Gastrocnemius medialis (tissue), 4 donors: ENCODE measurements around the gene SP100. TPM values are rescaled to one million over a fixed set of nuclear protein-coding genes. Genes with fewer than 3 reads are reported as not detected.
A peak's percentile ranks its signal among the peaks of the same experiment; 100 is the strongest.

Experiments used
- ATAC-seq, 2 donors: fragments of 150-250 bp; one replicate each; pipeline ENCODE4 v1.9.1; 2016
- DNase-seq, 2 donors: peaks; one replicate each; pipeline ENCODE4 v3.0.0-alpha.2; 2019
- H3K27ac ChIP-seq, 4 donors: fragments of 200-600 bp; sonication (generic); 1 replicate in 1 of 4; 2 replicates in 3 of 4; pipeline ENCODE4 v1.5.1; 2016 to 2018; ENCODE audit warnings: mild to moderate bottlenecking in 2 of 4, moderate library complexity in 1 of 4
- H3K27me3 ChIP-seq, 3 donors: fragments of 200-600 bp; sonication (generic) in 2 of 3; 1 replicate in 1 of 3; 2 replicates in 2 of 3; pipeline versions ENCODE4 v1.5.1 to v1.6.0; 2016 to 2019; ENCODE audit warnings: mild to moderate bottlenecking in 1 of 3, moderate library complexity in 1 of 3
- H3K36me3 ChIP-seq, 2 donors: fragments of 200-600 bp; sonication (generic) in 1 of 2; one replicate each; pipeline ENCODE4 v1.5.1; 2017 to 2018
- H3K4me1 ChIP-seq, 2 donors: fragments of 200-600 bp; sonication (generic) in 1 of 2; one replicate each; pipeline ENCODE4 v1.5.1; 2016 to 2017; ENCODE audit warnings: mild to moderate bottlenecking in 2 of 2
- H3K4me3 ChIP-seq, 4 donors: fragments of 200-600 bp; sonication (generic) in 3 of 4; 1 replicate in 1 of 4; 2 replicates in 3 of 4; pipeline ENCODE4 v1.5.1; 2016 to 2019; ENCODE audit warnings: mild to moderate bottlenecking in 2 of 4
- H3K9me3 ChIP-seq, 3 donors: fragments of 200-600 bp; sonication (generic) in 2 of 3; 1 replicate in 1 of 3; 2 replicates in 2 of 3; pipeline ENCODE4 v1.5.1; 2016 to 2019
- POLR2A ChIP-seq, 2 donors: fragments of 450-650 bp; IDR thresholded peaks; one replicate each; pipeline ENCODE4 v1.6.1; 2017; ENCODE audit warnings: antibody characterized with exemption in 2 of 2, mild to moderate bottlenecking in 2 of 2, moderate library complexity in 2 of 2
- in situ Hi-C, 4 donors: fragments of 200-750 bp; cut with MboI; loops; one replicate each; pipeline versions ENCODE4 v1.15.0 to v1.8.0; 2017; ENCODE audit warnings: low sequenced_read_pairs in 4 of 4
- intact Hi-C: fragments of 100-400 bp; cut with DNase I; formaldehyde crosslinking; loops from one replicate; pipeline ENCODE4 v1.15.1; 2023; ENCODE audit warnings: low total_unique reads
- total RNA-seq, 4 donors: library from RNA; depleted of rRNA; stranded (reverse); fragments of >200 nt; gene quantifications; one replicate each; pipeline versions ENCODE4 v1.1.0 to v1.2.3, GENCODE V29; 2016
- TF ChIP-seq, protein P1 (sequence below), 5 experiments: fragments of 450-650 bp in 3 of 5; fragments of 200-600 bp in 2 of 5; sonication (generic) in 2 of 5; IDR thresholded peaks in 4 of 5; conservative IDR thresholded peaks in 1 of 5; 1 replicate in 4 of 5; 2 replicates in 1 of 5; pipeline ENCODE4 v1.5.1; 2016 to 2019; ENCODE audit warnings: antibody characterized with exemption in 5 of 5, mild to moderate bottlenecking in 3 of 5, moderate library complexity in 3 of 5

The SP100 gene
- total RNA-seq, 4 donors from 2014 or later, result 18.2 to 30.7 (median 19.5) TPM

- H3K27me3 ChIP-seq, result no peaks in the 10 kb centered on the region
- no peaks in the 10 kb centered on the region for H3K9me3 ChIP-seq
- peaks cover 0 to 11% of the 10 kb centered on the region in 2 donors for H3K36me3 ChIP-seq
- DNase-seq, result peak in 1 of 2 donors; percentile 12
- H3K4me1 ChIP-seq, result no peaks in the 10 kb centered on the region
- H3K27ac ChIP-seq, result no peak overlapping the region
- no peak overlapping the region for H3K4me3 ChIP-seq
- intact Hi-C loops (no loop called here), in situ Hi-C loops (no loop called here)
- ATAC-seq, result no peak
- no peak for TF ChIP-seq POLR2A (IDR thresholded peaks at IDR 0.05)
Observed at GRCh38 chr2:230457073-230457768, 41.2 kb downstream of the SP100 start.

DNA sequence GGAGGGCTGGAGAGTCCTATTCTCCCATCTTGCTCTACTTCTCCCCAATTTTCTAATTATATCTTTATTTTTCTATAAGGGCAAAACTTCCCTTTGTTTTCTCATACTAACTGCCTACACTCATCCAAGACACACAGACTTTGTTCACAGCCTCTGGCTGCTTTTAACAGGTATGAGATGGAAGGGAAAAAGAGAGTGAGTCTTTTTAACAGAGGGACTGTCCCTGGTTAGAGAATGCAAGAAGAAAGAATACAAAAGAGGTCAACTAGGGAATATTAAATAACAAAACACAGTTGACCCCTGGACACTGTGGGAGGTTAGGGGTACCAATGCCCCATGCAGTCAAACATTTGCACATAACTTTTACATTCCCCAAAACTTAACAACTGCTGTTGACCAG, 41.8 kb downstream of the SP100 start:
- Histone ChIP-seq H3K27ac (no peak overlapping the region), H3K27me3 (no peaks in the 10 kb centered on the region), H3K36me3 (peaks cover 0 to 17% of the 10 kb centered on the region in 2 donors), H3K4me3 (no peak overlapping the region), H3K9me3 (no peaks in the 10 kb centered on the region), H3K4me1 (no peaks in the 10 kb centered on the region)
- no peak for DNase-seq
- in situ Hi-C loops (no loop called here), intact Hi-C loops (no loop called here)
- ATAC-seq, result no peak
- TF ChIP-seq, protein P1, sequence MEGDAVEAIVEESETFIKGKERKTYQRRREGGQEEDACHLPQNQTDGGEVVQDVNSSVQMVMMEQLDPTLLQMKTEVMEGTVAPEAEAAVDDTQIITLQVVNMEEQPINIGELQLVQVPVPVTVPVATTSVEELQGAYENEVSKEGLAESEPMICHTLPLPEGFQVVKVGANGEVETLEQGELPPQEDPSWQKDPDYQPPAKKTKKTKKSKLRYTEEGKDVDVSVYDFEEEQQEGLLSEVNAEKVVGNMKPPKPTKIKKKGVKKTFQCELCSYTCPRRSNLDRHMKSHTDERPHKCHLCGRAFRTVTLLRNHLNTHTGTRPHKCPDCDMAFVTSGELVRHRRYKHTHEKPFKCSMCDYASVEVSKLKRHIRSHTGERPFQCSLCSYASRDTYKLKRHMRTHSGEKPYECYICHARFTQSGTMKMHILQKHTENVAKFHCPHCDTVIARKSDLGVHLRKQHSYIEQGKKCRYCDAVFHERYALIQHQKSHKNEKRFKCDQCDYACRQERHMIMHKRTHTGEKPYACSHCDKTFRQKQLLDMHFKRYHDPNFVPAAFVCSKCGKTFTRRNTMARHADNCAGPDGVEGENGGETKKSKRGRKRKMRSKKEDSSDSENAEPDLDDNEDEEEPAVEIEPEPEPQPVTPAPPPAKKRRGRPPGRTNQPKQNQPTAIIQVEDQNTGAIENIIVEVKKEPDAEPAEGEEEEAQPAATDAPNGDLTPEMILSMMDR (IDR thresholded peaks at IDR 0.05 in 4 of 5, conservative IDR thresholded peaks at IDR 0.05 in 1 of 5), result no peak
- no peak for TF ChIP-seq POLR2A (IDR thresholded peaks at IDR 0.05)

GRCh38 chr2:230459216-230459615, 43.2 kb downstream of the SP100 start:
- in situ Hi-C loops, result no loop called here
- no peak overlapping the region for H3K4me3 ChIP-seq
- intact Hi-C loops, result no loop called here
- no peaks in the 10 kb centered on the region for H3K9me3 ChIP-seq
- H3K27ac ChIP-seq, result no peak overlapping the region
- peaks cover 0 to 24% of the 10 kb centered on the region in 2 donors for H3K36me3 ChIP-seq
- H3K27me3 ChIP-seq, result no peaks in the 10 kb centered on the region
- no peak for DNase-seq
- no peak for ATAC-seq
- no peak for TF ChIP-seq POLR2A (IDR thresholded peaks at IDR 0.05)
- H3K4me1 ChIP-seq, result no peaks in the 10 kb centered on the region

DNA sequence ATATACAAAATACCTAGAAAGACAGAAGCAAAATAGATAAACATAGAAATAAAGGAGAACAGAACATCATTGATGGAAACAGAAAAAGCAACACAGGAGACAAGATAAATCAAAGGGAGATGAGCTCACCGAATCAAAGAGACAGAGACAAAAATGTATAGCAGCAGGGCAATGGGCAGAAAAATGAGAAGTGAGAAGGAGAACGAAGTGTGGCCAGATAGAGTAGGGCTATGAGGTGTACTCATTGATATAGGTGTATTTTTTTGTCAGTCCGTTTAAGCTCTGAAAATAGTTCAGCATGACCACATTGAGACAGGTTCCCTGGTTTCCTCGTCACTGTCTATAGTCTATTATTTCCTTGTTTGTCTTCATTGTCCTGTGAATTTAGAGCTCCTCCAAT, 55.1 kb downstream of the SP100 start:
- H3K9me3 ChIP-seq, result no peaks in the 10 kb centered on the region
- no peak for TF ChIP-seq POLR2A (IDR thresholded peaks at IDR 0.05)
- TF ChIP-seq, protein P1 (IDR thresholded peaks at IDR 0.05 in 4 of 5, conservative IDR thresholded peaks at IDR 0.05 in 1 of 5), result no peak
- H3K27ac ChIP-seq, result no peak overlapping the region
- DNase-seq, result no peak
- H3K36me3 ChIP-seq, result peaks cover 0 to 23% of the 10 kb centered on the region in 2 donors
- in situ Hi-C loops, result no loop called here
- H3K4me3 ChIP-seq, result no peak overlapping the region
- intact Hi-C loops, result no loop called here
- no peaks in the 10 kb centered on the region for H3K27me3 ChIP-seq
- no peaks in the 10 kb centered on the region for H3K4me1 ChIP-seq
- ATAC-seq, result no peak

GRCh38 chr2:230472621-230473018, 56.6 kb downstream of the SP100 start:
- peaks cover 0 to 9% of the 10 kb centered on the region in 2 donors for H3K36me3 ChIP-seq
- no peaks in the 10 kb centered on the region for H3K9me3 ChIP-seq
- no peaks in the 10 kb centered on the region for H3K27me3 ChIP-seq
- H3K4me1 ChIP-seq, result no peaks in the 10 kb centered on the region
- no peak for DNase-seq
- no peak for TF ChIP-seq POLR2A (IDR thresholded peaks at IDR 0.05)
- TF ChIP-seq, protein P1 (IDR thresholded peaks at IDR 0.05 in 4 of 5, conservative IDR thresholded peaks at IDR 0.05 in 1 of 5), result no peak
- no peak overlapping the region for H3K4me3 ChIP-seq
- ATAC-seq, result no peak
- in situ Hi-C loops (no loop called here), intact Hi-C loops (no loop called here)
- H3K27ac ChIP-seq, result no peak overlapping the region

- Histone ChIP-seq H3K4me3 (no peak overlapping the region), H3K27ac (no peak overlapping the region), H3K36me3 (peaks cover 0 to 9% of the 10 kb centered on the region in 2 donors), H3K9me3 (no peaks in the 10 kb centered on the region), H3K4me1 (no peaks in the 10 kb centered on the region), H3K27me3 (no peaks in the 10 kb centered on the region)
- intact Hi-C loops, result no loop called here
- TF ChIP-seq, protein P1 (IDR thresholded peaks at IDR 0.05 in 4 of 5, conservative IDR thresholded peaks at IDR 0.05 in 1 of 5), result no peak
- no peak for TF ChIP-seq POLR2A (IDR thresholded peaks at IDR 0.05)
- in situ Hi-C loops, result no loop called here
- DNase-seq, result no peak
- ATAC-seq, result no peak
Observed at GRCh38 chr2:230473378-230473777, 57.4 kb downstream of the SP100 start.
